Lower leg skin (tissue), 4 donors: ENCODE results near the gene FOXK1. TPM values are rescaled to one million over a fixed set of nuclear protein-coding genes. Genes with fewer than 3 reads are reported as not detected.

Experiments
- DNase-seq, 2 donors: peaks; one replicate each; pipeline ENCODE4 v3.0.0-alpha.2; 2019; ENCODE audit warnings: low spot score in 2 of 2
- H3K4me3 ChIP-seq: fragments of 200-600 bp; sonication (generic); 2 replicates; pipeline ENCODE4 v1.5.1; 2017; ENCODE audit warnings: mild to moderate bottlenecking, low read depth; ENCODE audit not compliant: poor library complexity, severe bottlenecking
- CTCF ChIP-seq, 3 donors: fragments of 450-650 bp; IDR thresholded peaks; one replicate each; pipeline ENCODE4 v1.5.1; 2016; ENCODE audit warnings: antibody characterized with exemption in 3 of 3, mild to moderate bottlenecking in 3 of 3, moderate library complexity in 2 of 3
- POLR2A ChIP-seq, 2 donors: fragments of 450-650 bp; IDR thresholded peaks; one replicate each; pipeline ENCODE4 v1.6.1; 2016 to 2017; ENCODE audit warnings: antibody characterized with exemption in 2 of 2, mild to moderate bottlenecking in 1 of 2, moderate library complexity in 1 of 2
- WGBS, 2 donors: methylation state at CpG; one replicate each; pipeline ENCODE4 v1.1.5; 2018; 5-methylcytosine and 5-hydroxymethylcytosine counted together
- intact Hi-C: fragments of 100-400 bp; cut with DNase I; formaldehyde crosslinking; loops from one replicate; pipeline ENCODE4 v1.15.0; 2023; ENCODE audit warnings: low total_unique reads
- total RNA-seq, 4 donors: library from RNA; depleted of rRNA; stranded (reverse); fragments of >200 nt; gene quantifications; one replicate each; pipeline ENCODE4 v1.1.0, GENCODE V29; 2016

Gene FOXK1
- total RNA-seq, 4 donors from 2014 or later: 22.0 to 41.3 (median 30.3) TPM

DNA sequence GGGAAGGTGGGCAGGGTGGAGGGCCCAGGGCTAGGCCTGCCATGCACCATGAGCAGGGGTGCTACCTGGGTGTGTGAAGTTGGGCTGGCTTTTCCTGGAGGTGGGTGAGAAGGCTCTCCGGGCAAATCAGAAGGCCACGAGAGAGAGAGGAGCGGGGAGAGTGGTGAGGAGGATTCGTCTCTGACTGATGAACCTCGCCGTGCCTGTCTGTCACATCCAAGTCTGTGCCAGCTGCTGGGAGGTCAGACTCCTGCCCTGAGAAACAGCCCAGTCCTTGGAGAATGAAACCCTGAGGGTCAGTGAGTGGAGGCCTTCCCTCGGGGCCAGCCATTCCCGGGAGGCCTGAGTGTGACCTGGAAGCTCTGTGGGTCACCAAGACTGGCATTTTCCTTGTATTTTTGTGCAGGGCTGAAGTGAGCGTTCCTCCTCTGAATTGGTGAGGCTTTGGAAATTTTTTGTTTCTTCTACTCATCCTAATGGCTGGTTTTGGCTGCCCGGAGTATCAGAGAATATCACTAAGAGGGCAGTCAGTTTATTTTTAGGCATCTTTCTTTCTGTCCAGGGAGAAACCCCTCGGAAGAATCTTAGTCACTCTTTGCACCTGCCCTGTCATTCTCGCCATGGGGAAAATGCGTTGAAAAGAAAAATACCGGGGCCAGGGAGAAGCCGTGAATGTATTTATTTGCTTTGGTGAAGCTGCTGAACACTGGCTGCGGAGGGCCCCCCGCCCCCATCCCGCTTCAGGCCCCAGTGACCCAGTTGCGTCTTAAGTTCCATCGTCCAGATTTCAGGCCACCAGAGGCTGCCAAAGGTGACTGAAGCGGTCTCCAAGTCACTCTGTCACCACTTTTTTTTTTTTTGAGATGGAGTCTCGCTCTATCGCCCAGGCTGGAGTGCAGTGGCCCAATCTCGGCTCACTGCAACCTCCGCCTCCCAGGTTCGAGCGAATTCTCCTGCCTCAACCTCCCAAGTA is 86.8 kb downstream of the FOXK1 start:
- no peak for DNase-seq
- intact Hi-C loops: no loop called here
- 87 to 88% methylated on average over 27 of the region's 27 CpGs for WGBS, 2 donors
- TF ChIP-seq CTCF (IDR thresholded peaks at IDR 0.05): no peak
- no peak for TF ChIP-seq POLR2A (IDR thresholded peaks at IDR 0.05)
- H3K4me3 ChIP-seq: no peak overlapping the region

DNA sequence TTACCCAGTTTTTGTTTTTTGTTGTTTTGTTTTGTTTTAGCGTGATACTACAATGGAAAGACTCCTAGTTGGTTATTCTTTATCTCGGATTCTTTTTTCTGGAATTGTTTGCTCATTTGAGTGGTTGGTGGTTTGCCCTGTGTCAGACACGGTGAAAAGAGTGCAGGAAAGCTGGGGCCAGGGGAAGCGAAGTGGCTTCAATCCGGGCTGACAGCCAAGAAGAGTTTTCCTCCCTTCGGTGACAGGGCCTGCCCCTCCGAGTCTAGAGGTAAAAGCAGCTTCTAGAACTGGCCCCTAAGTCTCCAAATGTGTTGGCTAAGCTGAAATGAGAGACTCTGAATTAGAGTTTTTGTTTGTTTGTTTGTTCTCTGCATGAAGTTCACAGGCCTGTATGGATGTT is 87.7 kb downstream of the FOXK1 start:
- no peak overlapping the region for H3K4me3 ChIP-seq
- 41 to 57% methylated on average over 7 of the region's 7 CpGs for WGBS, 2 donors
- intact Hi-C loops: no loop called here
- DNase-seq: no peak
- no peak for TF ChIP-seq POLR2A (IDR thresholded peaks at IDR 0.05)
- no peak for TF ChIP-seq CTCF (IDR thresholded peaks at IDR 0.05)

- TF ChIP-seq CTCF (IDR thresholded peaks at IDR 0.05): no peak
- no peak for TF ChIP-seq POLR2A (IDR thresholded peaks at IDR 0.05)
- intact Hi-C loops: no loop called here
- no peak overlapping the region for H3K4me3 ChIP-seq
- DNase-seq: no peak
- 69 to 72% methylated on average over 9 of the region's 9 CpGs for WGBS, 2 donors
Observed at GRCh38 chr7:4770886-4771285, 88.8 kb downstream of the FOXK1 start.

DNA sequence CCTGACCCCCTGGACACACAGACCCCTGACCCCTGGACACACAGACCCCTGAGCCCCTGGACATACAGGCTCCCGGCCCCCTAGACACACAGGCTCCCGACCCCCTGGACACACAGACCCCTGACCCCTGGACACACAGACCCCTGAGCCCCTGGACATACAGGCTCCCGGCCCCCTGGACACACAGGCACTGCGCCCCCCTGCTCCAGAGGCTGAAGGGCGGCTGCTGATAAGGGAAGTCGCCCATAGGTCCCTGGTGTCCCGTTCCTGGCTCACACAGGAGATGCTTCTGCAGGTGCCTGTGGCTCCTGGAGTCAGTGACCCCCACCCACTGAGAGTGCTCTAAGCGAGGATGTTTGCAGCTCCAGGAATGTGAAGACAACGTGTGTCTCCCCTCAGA is 89.6 kb downstream of the FOXK1 start:
- WGBS, 2 donors: 73 to 92% methylated on average over 6 of the region's 9 CpGs
- intact Hi-C loops: no loop called here
- TF ChIP-seq POLR2A (IDR thresholded peaks at IDR 0.05) (no peak), CTCF (IDR thresholded peaks at IDR 0.05) (no peak)
- DNase-seq: no peak
- no peak overlapping the region for H3K4me3 ChIP-seq

GRCh38 chr7:4772306-4772705 is 90.2 kb downstream of the FOXK1 start:
- no peak for DNase-seq
- intact Hi-C loops: no loop called here
- 88 to 95% methylated on average over 6 of the region's 6 CpGs for WGBS, 2 donors
- H3K4me3 ChIP-seq: no peak overlapping the region
- TF ChIP-seq POLR2A (IDR thresholded peaks at IDR 0.05): no peak
- TF ChIP-seq CTCF (IDR thresholded peaks at IDR 0.05): no peak
